NK-92 (cell line): ENCODE results near the gene SMCO1.
"Not testable (repeated sequence)": the region's sequence is repeated elsewhere in the genome, so short reads cannot be mapped to it uniquely, and the experiment has no call there.

Experiments used
- DNase-seq: peaks from one replicate; lab custom pipeline; 2025; ENCODE audit not compliant: unreplicated experiment; lab: John Stamatoyannopoulos, UW

The SMCO1 gene

GRCh38 chr3:196514913-196515621 lies at the start of gene SMCO1:
TSS of gene SMCO1 (minus strand) at chr3:196515346. CDS start at chr3:196515209, 137 bp downstream.
- DNase-seq: no peak

GRCh38 chr3:196563721-196564225 lies 48.6 kb upstream of the SMCO1 start:
- no peak for DNase-seq

- DNase-seq: no peak
These were observed 44.7 kb upstream of the SMCO1 start for GRCh38 chr3:196559826-196560225.

GRCh38 chr3:196558476-196558875 lies 43.3 kb upstream of the SMCO1 start:
- no peak for DNase-seq

- no peak for DNase-seq
These were observed 42.1 kb upstream of the SMCO1 start for GRCh38 chr3:196557236-196557635.

GRCh38 chr3:196555295-196555694 lies 40.1 kb upstream of the SMCO1 start:
- DNase-seq: no peak

GRCh38 chr3:196554205-196554604 lies 39.1 kb upstream of the SMCO1 start:
- no peak for DNase-seq

- DNase-seq: no peak
These were observed 38.4 kb upstream of the SMCO1 start for GRCh38 chr3:196553551-196553950.

GRCh38 chr3:196552253-196552652 lies 37.1 kb upstream of the SMCO1 start:
- no peak for DNase-seq

GRCh38 chr3:196550172-196550571 lies 35.0 kb upstream of the SMCO1 start:
- not testable (repeated sequence) for DNase-seq

GRCh38 chr3:196549312-196549711 lies 34.2 kb upstream of the SMCO1 start:
- DNase-seq: not testable (repeated sequence)

GRCh38 chr3:196547067-196547466 lies 31.9 kb upstream of the SMCO1 start:
- DNase-seq: no peak

- no peak for DNase-seq
These were observed 31.4 kb upstream of the SMCO1 start for GRCh38 chr3:196546537-196546936.

- DNase-seq: no peak
These were observed 29.4 kb upstream of the SMCO1 start for GRCh38 chr3:196544491-196544992.

GRCh38 chr3:196541684-196542445 lies 26.7 kb upstream of the SMCO1 start:
- DNase-seq: no peak

GRCh38 chr3:196537319-196537984 lies 22.3 kb upstream of the SMCO1 start:
- DNase-seq: no peak

- DNase-seq: no peak
These were observed 18.1 kb upstream of the SMCO1 start for GRCh38 chr3:196533260-196533681.

- no peak for DNase-seq
These were observed 16.3 kb upstream of the SMCO1 start for GRCh38 chr3:196531418-196531817.

GRCh38 chr3:196528639-196529233 lies 13.6 kb upstream of the SMCO1 start:
- DNase-seq: no peak

- DNase-seq: no peak
These were observed 10.0 kb upstream of the SMCO1 start for GRCh38 chr3:196525141-196525540.

- no peak for DNase-seq
These were observed 9.4 kb upstream of the SMCO1 start for GRCh38 chr3:196524527-196524926.
